Heart right ventricle (tissue), 16 donors: Measurements from ENCODE around the gene PDE1C. TPM values are rescaled to one million over a fixed set of nuclear protein-coding genes. Genes with fewer than 3 reads are reported as not detected.
A peak's percentile ranks its signal among the peaks of the same experiment; 100 is the strongest.

Experiments
- ATAC-seq, 8 donors: fragments of 200-7000 bp; cut with Tn5 transposase; one replicate each; pipeline ENCODE4 v1.9.1; 2020; ENCODE audit warnings: mild to moderate bottlenecking in 8 of 8, moderate library complexity in 8 of 8, moderate number of reproducible peaks in 1 of 8
- DNase-seq, 2 donors: peaks; one replicate each; pipeline ENCODE4 v3.0.0-alpha.2; 2020
- H3K27ac ChIP-seq, 10 donors: fragments of 200-600 bp; sonication (generic) in 2 of 10; one replicate each; pipeline versions ENCODE4 v1.5.0 to v1.8.0; 2020 to 2022; ENCODE audit warnings: mild to moderate bottlenecking in 3 of 10
- H3K27me3 ChIP-seq, 7 donors: fragments of 200-600 bp; one replicate each; pipeline ENCODE4 v1.8.0; 2021 to 2022; ENCODE audit warnings: mild to moderate bottlenecking in 2 of 7
- H3K36me3 ChIP-seq, 9 donors: fragments of 200-600 bp; sonication (generic) in 1 of 9; one replicate each; pipeline versions ENCODE4 v1.5.0 to v1.8.0; 2020 to 2022; ENCODE audit warnings: mild to moderate bottlenecking in 2 of 9
- H3K4me1 ChIP-seq, 9 donors: fragments of 200-600 bp; sonication (generic) in 1 of 9; one replicate each; pipeline versions ENCODE4 v1.5.0 to v1.8.0; 2020 to 2022; ENCODE audit warnings: mild to moderate bottlenecking in 4 of 9
- H3K4me3 ChIP-seq, 10 donors: fragments of 200-600 bp; sonication (generic) in 2 of 10; one replicate each; pipeline versions ENCODE4 v1.5.0 to v1.8.0; 2020 to 2022; ENCODE audit warnings: mild to moderate bottlenecking in 7 of 10, moderate library complexity in 2 of 10
- H3K9me3 ChIP-seq, 11 donors: fragments of 200-600 bp in 10 of 11; sonication (generic) in 2 of 11; one replicate each; pipeline versions ENCODE4 v1.5.0 to v1.8.0; 2013 to 2022; ENCODE audit warnings: mild to moderate bottlenecking in 2 of 11, control low read depth in 1 of 11, moderate library complexity in 1 of 11
- CTCF ChIP-seq, 9 donors: fragments of 200-600 bp; sonication (generic) in 2 of 9; IDR thresholded peaks; one replicate each; pipeline versions ENCODE4 v1.5.0 to v1.8.0; 2021 to 2022; ENCODE audit warnings: antibody characterized with exemption in 9 of 9, mild to moderate bottlenecking in 5 of 9, moderate library complexity in 1 of 9
- WGBS, 2 donors: extraction: QIAGEN DNeasy Blood & Tissue Kit; methylation state at CpG; one replicate each; pipeline ENCODE4 v1.1.7; 2013; ENCODE audit warnings: inconsistent platforms in 1 of 2; 5-methylcytosine and 5-hydroxymethylcytosine counted together
- intact Hi-C, 10 donors: fragments of 100-400 bp; cut with DNase I; formaldehyde crosslinking; loops; one replicate each; pipeline versions ENCODE4 v1.11.1 to v1.14.2; 2022
- polyA plus RNA-seq, 2 donors: library from polyadenylated mRNA; stranded (reverse); fragments of 200-250 nt; gene quantifications; one replicate each; pipeline ENCODE4 v1.2.3, GENCODE V29; 2013
- total RNA-seq, 10 donors: library from RNA; stranded (reverse); fragmentation: NEBNext Ultra II Directional in 3 of 10; extraction: Animal tissue kit (Norgen Biotek cat#: 25700) in 3 of 10; gene quantifications; one replicate each; pipeline versions ENCODE4 v1.2.1 to v1.2.4, GENCODE V29; 2021 to 2023
- donor health status: Arrhythmogenic right ventricular cardiomyopathy.
- donor health status: ischemic (EF 13 %, LVEDD 7.1; RV severe dilation, severe dysfunction).
- donor health status: healthy with polysubstance abuse.
- donor health status: DM: no; HTN: yes; CAD: no.
- donor health status: DM: no; HTN: no; CAD: no.
- donor health status: ischemic (EF 25% LVEDD 6.9; RV normal size, moderate dysfunction).
- donor health status: ischemic (EF 25% LVEDD 5.7; RV mildly dilated, moderate dysfunction).
- donor health status: healthy.
- donor health status: DM: yes; HTN: yes; CAD: no.
- donor health status: Ischemic cardiomyopathy.
- donor health status: ischemic (EF 35%, LVEDD 5.7; RV mildly dilated, moderate dysfunction).
- donor health status: nonischemic (EF 11% LVEDD 7.7; RV severe dilation, severe dysfunction).
- donor health status: DM: yes; HTN: yes; CAD: no.
- donor health status: PGD.
- donor health status: ischemic (EF 29% LVEDD 5.4; RV normal size, mild dysfunction).
- donor health status: nonischemic (EF 23%, LVEDD 6.1; RV moderate dilation, normal function).

The PDE1C gene
- total and polyA plus RNA-seq, 12 donors, result 11.7 to 315 (median 175) TPM

GRCh38 chr7:31981874-31982390, 88.3 kb downstream of the PDE1C start:
- no peak overlapping the region for H3K4me3 ChIP-seq
- peak overlapping the region in 7 of 10 donors; percentile 0 to 53 (median 37) for H3K27ac ChIP-seq
- no peak for TF ChIP-seq CTCF (IDR thresholded peaks at IDR 0.05)
- intact Hi-C loops, result loop anchor here in 1 of 10 donors (2.0 kb wide), 1 partner anchor 99 kb away; no protein-coding TSS in a partner anchor
- peaks cover 0 to 11% (median 0%) of the 10 kb centered on the region in 11 donors for H3K9me3 ChIP-seq
- H3K27me3 ChIP-seq, result no peaks in the 10 kb centered on the region
- H3K4me1 ChIP-seq, result peaks cover 0 to 66% (median 38%) of the 10 kb centered on the region in 9 donors
- DNase-seq, result peak in 1 of 2 donors; percentile 36
- H3K36me3 ChIP-seq, result peaks cover 0 to 11% (median 0%) of the 10 kb centered on the region in 9 donors
- ATAC-seq, result peak in 5 of 8 donors; percentile 41 to 83 (median 76)
- WGBS, 2 donors, result 39 to 46% methylated on average over 6 of the region's 6 CpGs

GRCh38 chr7:31979690-31980330, 90.4 kb downstream of the PDE1C start:
- Histone ChIP-seq H3K36me3 (peaks cover 0 to 15% (median 0%) of the 10 kb centered on the region in 9 donors), H3K4me3 (no peak overlapping the region), H3K27ac (peak overlapping the region in 7 of 10 donors; percentile 23 to 51 (median 30)), H3K4me1 (peaks cover 0 to 68% (median 37%) of the 10 kb centered on the region in 9 donors), H3K27me3 (no peaks in the 10 kb centered on the region), H3K9me3 (peaks cover 0 to 12% (median 0%) of the 10 kb centered on the region in 11 donors)
- 31 to 68% methylated on average over 1 of the region's 1 CpG for WGBS, 2 donors
- TF ChIP-seq CTCF (IDR thresholded peaks at IDR 0.05), result no peak
- DNase-seq, result no peak
- intact Hi-C loops, result no loop called here
- peak in 5 of 8 donors; percentile 14 to 57 (median 36) for ATAC-seq

GRCh38 chr7:31975546-31975945, 94.7 kb downstream of the PDE1C start:
- intact Hi-C loops, result no loop called here
- TF ChIP-seq CTCF (IDR thresholded peaks at IDR 0.05), result no peak
- no peak overlapping the region for H3K27ac ChIP-seq
- DNase-seq (no peak), ATAC-seq (no peak)
- H3K9me3 ChIP-seq, result peaks cover 0 to 12% (median 0%) of the 10 kb centered on the region in 11 donors
- H3K36me3 ChIP-seq, result peaks cover 0 to 15% (median 0%) of the 10 kb centered on the region in 9 donors
- no peak overlapping the region for H3K4me3 ChIP-seq
- no peaks in the 10 kb centered on the region for H3K27me3 ChIP-seq
- H3K4me1 ChIP-seq, result peaks cover 0 to 64% (median 20%) of the 10 kb centered on the region in 9 donors
- 76 to 78% methylated on average over 5 of the region's 5 CpGs for WGBS, 2 donors

GRCh38 chr7:31974351-31974750, 95.9 kb downstream of the PDE1C start:
- peaks cover 0 to 12% (median 0%) of the 10 kb centered on the region in 11 donors for H3K9me3 ChIP-seq
- peak overlapping the region in 1 of 10 donors; percentile 11 for H3K27ac ChIP-seq
- peaks cover 0 to 52% (median 12%) of the 10 kb centered on the region in 9 donors for H3K4me1 ChIP-seq
- H3K27me3 ChIP-seq, result no peaks in the 10 kb centered on the region
- TF ChIP-seq CTCF (IDR thresholded peaks at IDR 0.05), result no peak
- no peak overlapping the region for H3K4me3 ChIP-seq
- ATAC-seq, result peak in 4 of 8 donors; percentile 24 to 62 (median 48)
- DNase-seq, result no peak
- peaks cover 0 to 15% (median 0%) of the 10 kb centered on the region in 9 donors for H3K36me3 ChIP-seq
- intact Hi-C loops, result no loop called here
- 23 to 30% methylated on average over 1 of the region's 1 CpG for WGBS, 2 donors
